HCT116 (cell line): Measurements from ENCODE around the gene ADGRG7.

Experiments used
- CBX3 ChIP-seq: IDR thresholded peaks from 2 replicates; pipeline ENCODE4 v1.6.1; 2012; ENCODE audit warnings: low read depth
- ELF1 ChIP-seq: IDR thresholded peaks from 2 replicates; pipeline ENCODE4 v1.6.1; 2012; ENCODE audit warnings: low read depth, borderline replicate concordance
- EZH2 ChIP-seq: fragments of 200-600 bp; sonication (generic); IDR thresholded peaks from 2 replicates; pipeline ENCODE4 v1.6.1; 2017; ENCODE audit warnings: antibody characterized with exemption, mixed run types
- EZH2phosphoT487 ChIP-seq: fragments of 200-600 bp; IDR thresholded peaks from 2 replicates; pipeline ENCODE4 v1.6.1; 2018; ENCODE audit warnings: antibody characterized with exemption, borderline replicate concordance
- POLR2A ChIP-seq: IDR thresholded peaks from 2 replicates; pipeline ENCODE4 v1.7.0; 2011; ENCODE audit warnings: borderline replicate concordance; ENCODE audit not compliant: insufficient read depth, insufficient read length; ENCODE audit errors: extremely low read depth
- POLR2AphosphoS5 ChIP-seq: IDR thresholded peaks from 2 replicates; pipeline ENCODE4 v1.6.1; 2011; ENCODE audit warnings: mild to moderate bottlenecking, low read depth, low read length, moderate library complexity
- RAD21 ChIP-seq: IDR thresholded peaks from 2 replicates; pipeline ENCODE4 v1.6.1; 2012; ENCODE audit warnings: low read depth, mild to moderate bottlenecking
- YY1 ChIP-seq: IDR thresholded peaks from 2 replicates; pipeline ENCODE4 v1.6.1; 2011; ENCODE audit warnings: low read length, low read depth, moderate library complexity, mild to moderate bottlenecking; ENCODE audit not compliant: insufficient replicate concordance; ENCODE audit errors: extremely low read depth
- ZNF274 ChIP-seq: fragments of 200-500 bp; sonication (Bioruptor generic); IDR thresholded peaks from 2 replicates; pipeline ENCODE4 v1.6.1; 2014; ENCODE audit warnings: mild to moderate bottlenecking, low read depth, low read length, inconsistent platforms
- TF ChIP-seq, protein P1 (sequence below), 3 experiments: fragments of 200-600 bp in 1 of 3; sonication (generic) in 1 of 3; IDR thresholded peaks in 2 of 3; conservative IDR thresholded peaks in 1 of 3; 2 replicates each; pipeline ENCODE4 v1.5.1; 2012 to 2017; ENCODE audit warnings: low read depth in 2 of 3, low read length in 2 of 3, antibody characterized with exemption in 1 of 3, borderline replicate concordance in 1 of 3, control low read depth in 1 of 3, mild to moderate bottlenecking in 1 of 3, mixed read lengths in 1 of 3, mixed run types in 1 of 3, moderate library complexity in 1 of 3; ENCODE audit not compliant: insufficient read depth in 1 of 3
- TF ChIP-seq, protein P2 (sequence below): IDR thresholded peaks from 2 replicates; pipeline ENCODE4 v1.6.1; 2012
- TF ChIP-seq, protein P3 (sequence below): IDR thresholded peaks from 2 replicates; pipeline ENCODE4 v1.6.1; 2012; ENCODE audit warnings: low read depth
- TF ChIP-seq, protein P4 (sequence below): IDR thresholded peaks from 2 replicates; pipeline ENCODE4 v1.6.1; 2012

DNA sequence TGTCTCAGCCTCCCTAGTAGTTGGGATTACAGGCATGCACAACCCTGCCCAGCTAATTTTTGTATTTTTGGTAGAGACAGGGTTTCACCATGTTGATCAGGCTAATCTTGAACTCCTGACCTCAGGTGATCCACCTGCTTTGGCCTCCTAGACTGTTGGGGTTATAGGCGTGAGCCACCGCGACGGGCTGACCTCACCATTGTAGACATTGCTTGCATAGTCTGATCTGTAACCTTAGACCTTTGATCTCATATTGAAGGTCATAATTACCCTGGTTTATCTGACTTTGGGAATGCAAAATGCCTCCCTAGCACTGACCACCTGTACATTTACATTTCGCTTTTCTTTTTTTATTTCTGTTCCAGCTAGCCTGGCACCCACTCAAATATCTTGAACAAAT, 31.2 kb downstream of the ADGRG7 start:
- TF ChIP-seq YY1: no peak
- TF ChIP-seq, protein P1, sequence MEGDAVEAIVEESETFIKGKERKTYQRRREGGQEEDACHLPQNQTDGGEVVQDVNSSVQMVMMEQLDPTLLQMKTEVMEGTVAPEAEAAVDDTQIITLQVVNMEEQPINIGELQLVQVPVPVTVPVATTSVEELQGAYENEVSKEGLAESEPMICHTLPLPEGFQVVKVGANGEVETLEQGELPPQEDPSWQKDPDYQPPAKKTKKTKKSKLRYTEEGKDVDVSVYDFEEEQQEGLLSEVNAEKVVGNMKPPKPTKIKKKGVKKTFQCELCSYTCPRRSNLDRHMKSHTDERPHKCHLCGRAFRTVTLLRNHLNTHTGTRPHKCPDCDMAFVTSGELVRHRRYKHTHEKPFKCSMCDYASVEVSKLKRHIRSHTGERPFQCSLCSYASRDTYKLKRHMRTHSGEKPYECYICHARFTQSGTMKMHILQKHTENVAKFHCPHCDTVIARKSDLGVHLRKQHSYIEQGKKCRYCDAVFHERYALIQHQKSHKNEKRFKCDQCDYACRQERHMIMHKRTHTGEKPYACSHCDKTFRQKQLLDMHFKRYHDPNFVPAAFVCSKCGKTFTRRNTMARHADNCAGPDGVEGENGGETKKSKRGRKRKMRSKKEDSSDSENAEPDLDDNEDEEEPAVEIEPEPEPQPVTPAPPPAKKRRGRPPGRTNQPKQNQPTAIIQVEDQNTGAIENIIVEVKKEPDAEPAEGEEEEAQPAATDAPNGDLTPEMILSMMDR (IDR thresholded peaks at IDR 0.05 in 2 of 3, conservative IDR thresholded peaks at IDR 0.05 in 1 of 3; ENCODE audit: borderline replicate concordance in 1 of 3, insufficient read depth in 1 of 3, low read depth in 2 of 3, low read length in 2 of 3): no peak
- no peak for TF ChIP-seq ZNF274
- TF ChIP-seq, protein P2, sequence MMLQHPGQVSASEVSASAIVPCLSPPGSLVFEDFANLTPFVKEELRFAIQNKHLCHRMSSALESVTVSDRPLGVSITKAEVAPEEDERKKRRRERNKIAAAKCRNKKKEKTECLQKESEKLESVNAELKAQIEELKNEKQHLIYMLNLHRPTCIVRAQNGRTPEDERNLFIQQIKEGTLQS: no peak
- no peak for TF ChIP-seq ELF1
- TF ChIP-seq POLR2A: no peak
- TF ChIP-seq POLR2AphosphoS5: no peak
- TF ChIP-seq, protein P3, sequence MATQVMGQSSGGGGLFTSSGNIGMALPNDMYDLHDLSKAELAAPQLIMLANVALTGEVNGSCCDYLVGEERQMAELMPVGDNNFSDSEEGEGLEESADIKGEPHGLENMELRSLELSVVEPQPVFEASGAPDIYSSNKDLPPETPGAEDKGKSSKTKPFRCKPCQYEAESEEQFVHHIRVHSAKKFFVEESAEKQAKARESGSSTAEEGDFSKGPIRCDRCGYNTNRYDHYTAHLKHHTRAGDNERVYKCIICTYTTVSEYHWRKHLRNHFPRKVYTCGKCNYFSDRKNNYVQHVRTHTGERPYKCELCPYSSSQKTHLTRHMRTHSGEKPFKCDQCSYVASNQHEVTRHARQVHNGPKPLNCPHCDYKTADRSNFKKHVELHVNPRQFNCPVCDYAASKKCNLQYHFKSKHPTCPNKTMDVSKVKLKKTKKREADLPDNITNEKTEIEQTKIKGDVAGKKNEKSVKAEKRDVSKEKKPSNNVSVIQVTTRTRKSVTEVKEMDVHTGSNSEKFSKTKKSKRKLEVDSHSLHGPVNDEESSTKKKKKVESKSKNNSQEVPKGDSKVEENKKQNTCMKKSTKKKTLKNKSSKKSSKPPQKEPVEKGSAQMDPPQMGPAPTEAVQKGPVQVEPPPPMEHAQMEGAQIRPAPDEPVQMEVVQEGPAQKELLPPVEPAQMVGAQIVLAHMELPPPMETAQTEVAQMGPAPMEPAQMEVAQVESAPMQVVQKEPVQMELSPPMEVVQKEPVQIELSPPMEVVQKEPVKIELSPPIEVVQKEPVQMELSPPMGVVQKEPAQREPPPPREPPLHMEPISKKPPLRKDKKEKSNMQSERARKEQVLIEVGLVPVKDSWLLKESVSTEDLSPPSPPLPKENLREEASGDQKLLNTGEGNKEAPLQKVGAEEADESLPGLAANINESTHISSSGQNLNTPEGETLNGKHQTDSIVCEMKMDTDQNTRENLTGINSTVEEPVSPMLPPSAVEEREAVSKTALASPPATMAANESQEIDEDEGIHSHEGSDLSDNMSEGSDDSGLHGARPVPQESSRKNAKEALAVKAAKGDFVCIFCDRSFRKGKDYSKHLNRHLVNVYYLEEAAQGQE: no peak
- TF ChIP-seq, protein P4, sequence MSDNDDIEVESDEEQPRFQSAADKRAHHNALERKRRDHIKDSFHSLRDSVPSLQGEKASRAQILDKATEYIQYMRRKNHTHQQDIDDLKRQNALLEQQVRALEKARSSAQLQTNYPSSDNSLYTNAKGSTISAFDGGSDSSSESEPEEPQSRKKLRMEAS: no peak
- TF ChIP-seq RAD21: no peak
- no peak for TF ChIP-seq CBX3
- TF ChIP-seq EZH2phosphoT487: no peak
- TF ChIP-seq EZH2: no peak
